Suppressor macrophage treated with lipopolysaccharide for 4 hours (primary cell): Measurements from ENCODE around the gene TAF3.

Experiments used
- DNase-seq: peaks from one replicate; pipeline ENCODE4 v3.0.0-alpha.2; 2020

The TAF3 gene

DNA sequence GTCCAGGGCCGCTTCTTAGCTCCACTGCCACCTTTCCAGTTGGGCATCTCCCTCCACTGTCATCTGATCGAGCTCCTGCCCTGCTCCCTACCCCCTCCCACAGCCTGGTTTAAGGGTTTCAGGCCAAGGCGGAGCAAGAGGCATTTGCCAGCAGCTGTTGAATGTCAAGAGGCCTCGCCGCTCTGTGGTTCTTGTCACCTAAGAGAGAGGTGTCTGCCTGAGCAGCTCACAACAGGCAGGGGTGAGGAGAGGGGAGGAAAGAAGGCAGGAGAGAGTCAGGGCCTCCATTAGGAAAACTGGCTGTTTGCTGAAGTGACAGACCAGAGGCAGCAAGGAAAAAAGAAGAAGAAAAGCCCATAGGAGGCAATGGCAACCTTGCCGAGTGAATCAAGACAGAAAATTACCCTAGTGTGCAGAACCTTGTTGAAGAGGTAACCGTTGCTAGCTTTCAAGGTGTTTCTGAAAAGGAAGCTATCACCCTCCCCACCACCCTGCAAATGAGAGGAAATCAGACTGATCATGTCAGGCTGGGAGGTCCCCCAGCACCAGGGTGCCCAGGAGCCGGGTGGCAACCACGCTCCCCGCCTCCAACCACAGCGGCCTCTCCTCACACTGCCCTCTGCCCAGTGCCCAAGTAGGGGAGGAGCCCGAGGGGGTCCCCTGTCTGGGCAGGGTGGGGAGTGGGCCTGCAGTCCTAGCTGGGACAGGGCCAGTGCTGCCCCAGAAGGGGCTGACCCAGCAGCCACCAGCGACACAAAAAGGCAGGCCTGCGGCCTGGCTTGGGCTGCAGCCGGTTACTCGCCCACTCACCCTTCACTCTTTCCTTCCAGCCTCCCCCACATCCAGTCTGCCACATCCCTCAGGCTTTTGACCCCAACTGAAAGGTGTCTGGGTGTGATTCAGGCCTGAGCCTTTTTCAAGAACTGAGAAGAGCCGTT, 243.2 kb downstream of the TAF3 start:
- DNase-seq, result no peak

DNA sequence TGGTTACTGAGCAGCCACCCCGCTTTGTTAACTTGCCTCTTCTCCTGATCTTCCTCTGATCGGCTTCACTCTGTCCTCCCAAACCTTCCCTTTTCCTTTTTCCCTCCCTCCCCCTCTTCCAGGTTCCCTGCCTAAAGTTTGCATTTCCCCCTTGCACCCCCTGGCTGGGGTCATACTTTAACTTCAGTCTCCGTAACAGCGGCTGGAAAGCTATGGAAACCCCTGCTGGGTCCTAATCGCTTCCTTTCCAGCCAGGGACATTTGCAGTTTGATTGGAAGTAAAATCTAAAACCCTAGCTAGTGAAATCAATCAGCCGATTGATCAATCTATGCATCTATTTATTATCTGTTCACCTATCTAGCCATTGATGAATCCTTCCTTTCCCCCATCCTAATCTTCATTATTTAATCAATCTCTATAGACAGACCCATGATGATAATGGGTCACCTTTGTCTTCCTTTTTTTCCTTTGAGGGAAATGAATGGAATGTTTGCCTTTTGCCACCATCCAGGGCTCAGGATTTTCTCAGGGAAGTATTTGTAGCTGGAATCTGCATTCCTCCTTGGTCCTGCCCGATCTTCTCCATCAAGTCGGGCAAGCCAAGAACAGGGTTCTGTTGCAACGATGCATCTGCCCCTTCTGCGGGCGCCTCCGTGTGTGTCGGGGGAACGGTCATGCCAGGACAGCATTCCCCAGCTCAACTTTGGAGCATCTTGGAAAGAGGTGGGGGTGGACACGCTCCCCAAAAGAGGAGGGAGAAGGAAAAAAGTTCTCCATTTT, 245.0 kb downstream of the TAF3 start:
- no peak for DNase-seq

DNA sequence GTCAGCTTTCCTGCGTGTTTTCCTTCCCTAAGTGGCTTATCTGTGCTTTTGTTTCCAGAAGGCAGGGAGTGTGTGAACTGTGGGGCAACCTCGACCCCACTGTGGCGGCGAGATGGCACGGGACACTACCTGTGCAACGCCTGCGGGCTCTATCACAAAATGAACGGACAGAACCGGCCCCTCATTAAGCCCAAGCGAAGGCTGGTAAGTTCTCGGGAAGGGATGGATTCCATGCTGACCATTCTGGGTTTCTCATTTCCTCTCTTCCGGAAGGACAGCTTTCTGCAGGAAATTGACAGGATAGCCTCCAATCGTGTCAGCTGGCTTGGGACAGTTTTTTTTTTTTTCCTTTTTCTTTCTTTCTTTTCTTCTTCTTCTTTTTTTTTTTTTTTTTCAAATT, 245.6 kb downstream of the TAF3 start:
- no peak for DNase-seq

DNA sequence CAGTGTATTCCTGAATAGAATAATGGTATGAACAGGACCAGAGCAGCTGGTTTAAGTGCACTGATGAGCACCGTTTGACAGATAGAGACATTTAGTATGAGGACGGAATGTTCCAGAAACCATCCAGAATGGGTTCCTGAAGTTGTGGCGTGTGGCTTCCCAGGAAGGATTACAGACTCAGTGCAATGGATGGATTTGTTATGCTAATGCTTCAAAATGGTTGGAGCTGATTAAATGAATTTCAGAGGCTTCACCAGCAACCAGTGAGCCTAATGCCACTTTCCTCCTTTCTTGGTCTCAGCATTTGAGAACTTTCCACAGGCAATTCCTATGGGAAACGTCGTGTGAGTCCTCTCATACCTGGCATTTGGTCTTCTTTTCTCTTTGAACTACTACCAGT, 246.1 kb downstream of the TAF3 start:
- no peak for DNase-seq

DNA sequence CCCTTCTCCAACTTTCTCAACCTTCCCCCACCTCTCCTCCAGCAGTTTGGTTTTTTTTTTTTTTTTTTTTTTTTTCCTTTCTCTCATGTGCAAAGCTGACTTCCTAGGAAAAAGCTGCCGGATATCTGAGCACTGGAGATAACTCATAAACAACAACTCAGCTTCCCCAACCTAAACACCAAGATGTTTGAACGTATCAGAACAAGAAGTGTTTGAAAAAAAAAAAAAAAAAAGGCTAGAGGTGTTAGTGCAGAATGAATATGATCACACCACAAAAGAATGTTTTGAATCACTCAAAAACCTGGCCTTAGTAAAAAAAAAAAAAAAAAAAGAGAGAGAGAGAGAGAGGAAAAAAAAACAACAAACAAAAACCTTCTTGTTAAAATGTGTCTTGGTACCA, 247.3 kb downstream of the TAF3 start:
- DNase-seq, result no peak

DNA sequence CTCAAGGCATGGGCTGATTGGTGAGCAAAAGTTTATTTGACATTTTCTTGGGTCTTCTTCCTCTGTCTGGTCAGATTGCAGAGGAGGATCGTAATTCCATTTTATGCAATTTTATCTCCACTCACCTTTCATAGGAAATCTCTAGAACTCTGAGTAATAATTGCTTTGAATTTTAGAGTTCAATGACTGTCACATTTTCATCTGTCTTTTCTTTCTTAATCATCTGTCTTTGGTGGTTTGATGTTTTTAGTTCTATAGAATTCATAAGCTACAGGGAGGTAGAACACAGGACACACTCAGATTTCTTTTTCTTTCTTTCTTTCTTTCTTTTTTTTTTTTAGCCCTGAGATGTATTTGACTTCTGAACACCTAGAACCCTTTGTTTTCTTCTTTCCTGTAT, 247.8 kb downstream of the TAF3 start:
- no peak for DNase-seq
